ENCODE measurements around the gene ANKAR. TPM values are rescaled to one million over a fixed set of nuclear protein-coding genes. Genes with fewer than 3 reads are reported as not detected.
"Not testable (repeated sequence)": the region's sequence is repeated elsewhere in the genome, so short reads cannot be mapped to it uniquely, and the experiment has no call there.

The ANKAR gene
- total RNA-seq, 1 experiment from 2014 or later, result 7.1 TPM

- Histone ChIP-seq H3K9me3 (replicated peaks) (peaks cover 2% of the 10 kb centered on the region; the same call in 1 of the 2 replicates), H3K4me3 (no peak overlapping the region), H3K27ac (no peak overlapping the region), H3K36me3 (0 out of 2 replicates have a peak, but pooled peaks cover 3% of the 10 kb centered on the region), H3K27me3 (replicated peaks) (no peaks in the 10 kb centered on the region), H3K4me1 (replicated peaks) (no peaks in the 10 kb centered on the region)
- DNase-seq (ENCODE audit: low read depth in 1 of 2, low spot score in 2 of 2), result no peak
Observed at GRCh38 chr2:189709501-189710221, 35.2 kb downstream of the ANKAR start.

DNA sequence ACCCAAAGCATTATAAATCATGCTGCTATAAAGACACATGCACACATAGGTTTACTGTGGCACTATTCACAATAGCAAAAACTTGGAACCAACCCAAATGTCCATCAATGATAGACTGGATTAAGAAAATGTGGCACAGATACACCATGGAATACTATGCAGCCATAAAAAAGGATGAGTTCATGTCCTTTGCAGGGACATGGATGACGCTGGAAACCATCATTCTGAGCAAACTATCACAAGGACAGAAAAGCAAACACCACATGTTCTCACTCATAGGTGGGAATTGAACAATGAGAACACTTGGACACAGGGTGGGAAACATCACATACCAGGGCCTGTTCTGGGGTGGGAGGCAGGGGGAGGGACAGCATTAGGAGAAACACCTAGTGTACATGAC lies 43.1 kb downstream of the ANKAR start:
- not testable (repeated sequence) for H3K36me3 ChIP-seq; H3K4me1 ChIP-seq (replicated peaks); H3K27me3 ChIP-seq (replicated peaks); H3K27ac ChIP-seq; H3K9me3 ChIP-seq (replicated peaks); DNase-seq (ENCODE audit: low read depth in 1 of 2, low spot score in 2 of 2); H3K4me3 ChIP-seq

GRCh38 chr2:189719571-189719970 lies 45.1 kb downstream of the ANKAR start:
- no peak overlapping the region for H3K27ac ChIP-seq
- no peaks in the 10 kb centered on the region for H3K9me3 ChIP-seq (replicated peaks)
- DNase-seq (ENCODE audit: low read depth in 1 of 2, low spot score in 2 of 2), result no peak
- H3K4me1 ChIP-seq (replicated peaks), result no peaks in the 10 kb centered on the region
- H3K27me3 ChIP-seq (replicated peaks), result no peaks in the 10 kb centered on the region
- no peak overlapping the region for H3K4me3 ChIP-seq
- no peaks in the 10 kb centered on the region for H3K36me3 ChIP-seq

DNA sequence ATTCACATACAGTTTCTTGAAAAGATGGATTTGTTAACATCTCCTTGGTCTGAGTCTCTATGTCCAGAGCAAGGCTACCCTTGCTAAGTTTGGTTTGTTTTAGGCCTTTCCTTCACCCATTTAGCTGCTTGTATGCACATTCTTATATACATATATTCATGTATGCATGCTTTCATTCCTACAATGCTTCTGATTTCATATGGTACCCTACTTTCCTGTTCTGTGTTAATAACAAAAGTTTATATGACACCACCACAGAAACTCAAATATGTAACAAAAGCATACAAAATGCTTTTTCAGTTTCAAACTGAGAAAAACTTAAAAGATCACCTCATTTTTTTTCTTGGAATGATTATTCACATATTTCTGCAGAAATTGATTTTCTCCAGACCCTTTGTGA lies 48.7 kb downstream of the ANKAR start:
- no peak overlapping the region for H3K27ac ChIP-seq
- no peaks in the 10 kb centered on the region for H3K9me3 ChIP-seq (replicated peaks)
- no peak overlapping the region for H3K4me3 ChIP-seq
- H3K36me3 ChIP-seq, result no peaks in the 10 kb centered on the region
- H3K4me1 ChIP-seq (replicated peaks), result no peaks in the 10 kb centered on the region
- H3K27me3 ChIP-seq (replicated peaks), result no peaks in the 10 kb centered on the region
- no peak for DNase-seq (ENCODE audit: low read depth in 1 of 2, low spot score in 2 of 2)

Other genes with a start within 250 kb of the ANKAR start
- gene WDR75, start 233.2 kb upstream of the ANKAR start, total RNA-seq (2014; rRNA removed; shearing (Covaris generic)), result 40.4 and 54.7 TPM in 2 replicates
- gene SLC40A1, start 93.9 kb upstream of the ANKAR start, total RNA-seq (2014; rRNA removed; shearing (Covaris generic)), result 0.87 TPM in 1 of 2 replicates, not detected in the other
- 58.3 and 62.4 TPM in 2 replicates for gene ASNSD1, start 13.2 kb upstream of the ANKAR start, total RNA-seq (2014; rRNA removed; shearing (Covaris generic))
- 10.5 and 15.9 TPM in 2 replicates for gene OSGEPL1, start 88.1 kb downstream of the ANKAR start, total RNA-seq (2014; rRNA removed; shearing (Covaris generic))
- gene ORMDL1, start 109.7 kb downstream of the ANKAR start, total RNA-seq (2014; rRNA removed; shearing (Covaris generic)), result 94.5 and 109 TPM in 2 replicates
- gene PMS1, start 109.8 kb downstream of the ANKAR start, total RNA-seq (2014; rRNA removed; shearing (Covaris generic)), result 23.4 and 27.9 TPM in 2 replicates

Data from SJSA1 (cell line).